Measurements from ENCODE around the gene GP2.

DNA sequence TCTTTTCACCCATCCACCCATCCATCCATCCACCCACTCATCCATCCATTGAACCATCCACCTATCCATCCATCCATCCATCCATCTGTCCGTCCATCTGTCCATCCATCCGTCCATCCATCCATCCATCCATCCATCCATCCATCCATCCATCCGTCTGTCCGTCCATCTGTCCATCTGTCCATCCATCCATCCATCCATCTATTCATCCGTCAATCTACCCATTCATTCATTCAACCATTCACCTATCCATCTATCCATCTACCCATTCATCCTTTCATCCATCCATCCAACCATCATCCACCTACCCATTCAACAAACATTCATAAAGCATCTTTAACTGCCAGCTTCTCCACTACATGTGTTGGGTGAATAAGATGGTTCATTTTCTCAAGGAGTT, 28.9 kb downstream of the GP2 start:
- TF ChIP-seq, protein P1, sequence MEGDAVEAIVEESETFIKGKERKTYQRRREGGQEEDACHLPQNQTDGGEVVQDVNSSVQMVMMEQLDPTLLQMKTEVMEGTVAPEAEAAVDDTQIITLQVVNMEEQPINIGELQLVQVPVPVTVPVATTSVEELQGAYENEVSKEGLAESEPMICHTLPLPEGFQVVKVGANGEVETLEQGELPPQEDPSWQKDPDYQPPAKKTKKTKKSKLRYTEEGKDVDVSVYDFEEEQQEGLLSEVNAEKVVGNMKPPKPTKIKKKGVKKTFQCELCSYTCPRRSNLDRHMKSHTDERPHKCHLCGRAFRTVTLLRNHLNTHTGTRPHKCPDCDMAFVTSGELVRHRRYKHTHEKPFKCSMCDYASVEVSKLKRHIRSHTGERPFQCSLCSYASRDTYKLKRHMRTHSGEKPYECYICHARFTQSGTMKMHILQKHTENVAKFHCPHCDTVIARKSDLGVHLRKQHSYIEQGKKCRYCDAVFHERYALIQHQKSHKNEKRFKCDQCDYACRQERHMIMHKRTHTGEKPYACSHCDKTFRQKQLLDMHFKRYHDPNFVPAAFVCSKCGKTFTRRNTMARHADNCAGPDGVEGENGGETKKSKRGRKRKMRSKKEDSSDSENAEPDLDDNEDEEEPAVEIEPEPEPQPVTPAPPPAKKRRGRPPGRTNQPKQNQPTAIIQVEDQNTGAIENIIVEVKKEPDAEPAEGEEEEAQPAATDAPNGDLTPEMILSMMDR (IDR thresholded peaks at IDR 0.05) = no peak
- TF ChIP-seq POLR2A (IDR thresholded peaks at IDR 0.05) = no peak

Measured in right lobe of liver (tissue), 4 donors.